Mesenchymal stem cell (in vitro differentiated cells and primary cell): ENCODE measurements around the gene SLIT3.
A peak's percentile ranks its signal among the peaks of the same experiment; 100 is the strongest.

Experiments
- DNase-seq: peaks from one replicate; pipeline ENCODE4 v3.0.0-alpha.2; 2013
- H2AFZ ChIP-seq: one replicate; pipeline ENCODE4 v1.6.1; 2013; ENCODE audit warnings: low read depth, mild to moderate bottlenecking, control low read depth, inconsistent platforms, low read length, moderate library complexity
- H2AK5ac ChIP-seq: 2 replicates; pipeline ENCODE4 v1.6.1; 2013; ENCODE audit warnings: low read length, moderate library complexity, mild to moderate bottlenecking, inconsistent platforms; ENCODE audit not compliant: severe bottlenecking
- H2BK120ac ChIP-seq: one replicate; pipeline ENCODE4 v1.6.1; 2013; ENCODE audit warnings: low read depth, mild to moderate bottlenecking, inconsistent platforms, low read length, moderate library complexity
- H2BK12ac ChIP-seq, 2 experiments: one replicate each; pipeline ENCODE4 v1.6.1; 2013; ENCODE audit warnings: inconsistent platforms in 2 of 2, low read length in 2 of 2, mild to moderate bottlenecking in 2 of 2, moderate library complexity in 2 of 2, control low read depth in 1 of 2
- H2BK15ac ChIP-seq: one replicate; pipeline ENCODE4 v1.6.1; 2013; ENCODE audit warnings: mild to moderate bottlenecking, low read depth, inconsistent platforms; ENCODE audit not compliant: poor library complexity, severe bottlenecking
- H2BK5ac ChIP-seq: 2 replicates; pipeline ENCODE4 v1.6.1; 2013; ENCODE audit warnings: low read depth, mild to moderate bottlenecking, low read length, control low read depth, inconsistent platforms; ENCODE audit not compliant: poor library complexity, severe bottlenecking
- H3K14ac ChIP-seq, 2 experiments: one replicate each; pipeline ENCODE4 v1.6.1; 2013; ENCODE audit warnings: inconsistent platforms in 2 of 2, low read length in 2 of 2, control low read depth in 1 of 2, mild to moderate bottlenecking in 1 of 2, moderate library complexity in 1 of 2
- H3K18ac ChIP-seq, 2 experiments: one replicate each; pipeline ENCODE4 v1.6.1; 2013; ENCODE audit warnings: inconsistent platforms in 2 of 2, low read length in 2 of 2, control low read depth in 1 of 2, low read depth in 1 of 2, mild to moderate bottlenecking in 1 of 2
- H3K23ac ChIP-seq, 2 experiments: one replicate each; pipeline ENCODE4 v1.6.1; 2013; ENCODE audit warnings: inconsistent platforms in 2 of 2, low read length in 2 of 2, mild to moderate bottlenecking in 2 of 2, moderate library complexity in 2 of 2, control low read depth in 1 of 2
- H3K27ac ChIP-seq: 2 replicates; pipeline ENCODE4 v1.5.1; 2013; ENCODE audit warnings: mild to moderate bottlenecking, moderate library complexity, low read length, control low read depth, inconsistent platforms; ENCODE audit not compliant: poor library complexity, severe bottlenecking
- H3K27me3 ChIP-seq, 2 experiments: 2 replicates each; pipeline versions ENCODE4 v1.6.1 to v1.7.0; 2013; ENCODE audit warnings: low read length in 2 of 2, mild to moderate bottlenecking in 2 of 2, moderate library complexity in 2 of 2, control low read depth in 1 of 2, inconsistent platforms in 1 of 2; ENCODE audit not compliant: control insufficient read depth in 1 of 2, insufficient read depth in 1 of 2
- H3K36me3 ChIP-seq, 2 experiments: 2 replicates each; pipeline versions ENCODE4 v1.6.1 to v1.7.0; 2013; ENCODE audit warnings: low read length in 2 of 2, control low read depth in 1 of 2, inconsistent platforms in 1 of 2, low read depth in 1 of 2, mild to moderate bottlenecking in 1 of 2; ENCODE audit not compliant: insufficient read depth in 2 of 2, control insufficient read depth in 1 of 2
- H3K4ac ChIP-seq, 2 experiments: one replicate each; pipeline ENCODE4 v1.6.1; 2013; ENCODE audit warnings: inconsistent platforms in 2 of 2, low read length in 2 of 2, mild to moderate bottlenecking in 2 of 2, moderate library complexity in 2 of 2, control low read depth in 1 of 2, low read depth in 1 of 2
- H3K4me1 ChIP-seq: 2 replicates; pipeline ENCODE4 v1.6.1; 2013; ENCODE audit warnings: low read depth, low read length, control low read depth; ENCODE audit not compliant: control insufficient read depth, insufficient read depth
- H3K4me2 ChIP-seq: 2 replicates; pipeline ENCODE4 v1.6.1; 2013; ENCODE audit warnings: low read length, mild to moderate bottlenecking, inconsistent platforms; ENCODE audit not compliant: poor library complexity, severe bottlenecking
- H3K4me3 ChIP-seq, 2 experiments: 2 replicates each; pipeline versions ENCODE4 v1.5.1 to v1.7.0; 2013; ENCODE audit warnings: low read length in 2 of 2, mild to moderate bottlenecking in 2 of 2, control low read depth in 1 of 2, low read depth in 1 of 2; ENCODE audit not compliant: insufficient read depth in 1 of 2
- H3K79me1 ChIP-seq: replicated peaks from 2 replicates; pipeline ENCODE4 v1.6.1; 2013; ENCODE audit warnings: mild to moderate bottlenecking, control low read depth, low read length, inconsistent platforms; ENCODE audit not compliant: poor library complexity, severe bottlenecking
- H3K9ac ChIP-seq: 2 replicates; pipeline ENCODE4 v1.7.0; 2013; ENCODE audit warnings: mild to moderate bottlenecking, low read length, moderate library complexity
- H3K9me3 ChIP-seq: 2 replicates; pipeline ENCODE4 v1.7.0; 2013; ENCODE audit warnings: mild to moderate bottlenecking, low read length; ENCODE audit not compliant: control insufficient read depth
- H4K8ac ChIP-seq: one replicate; pipeline ENCODE4 v1.6.1; 2013; ENCODE audit warnings: inconsistent platforms, mild to moderate bottlenecking, low read length, moderate library complexity
- H4K91ac ChIP-seq: one replicate; pipeline ENCODE4 v1.6.1; 2013; ENCODE audit warnings: mild to moderate bottlenecking, low read length, inconsistent platforms
- WGBS: methylation state at CpG from one replicate; pipeline ENCODE4 v1.1.7; 2013; ENCODE audit warnings: mixed read lengths; 5-methylcytosine and 5-hydroxymethylcytosine counted together

SLIT3 gene

GRCh38 chr5:169048181-169049125, 252.5 kb downstream of the SLIT3 start:
- Histone ChIP-seq H3K23ac (no peak overlapping the region), H3K4me3 (no peak overlapping the region), H3K9me3 (no peaks in the 10 kb centered on the region), H3K79me1 (no peaks in the 10 kb centered on the region), H4K91ac (no peak overlapping the region), H3K27me3 (peaks cover 0 to 3% of the 10 kb centered on the region in 2 experiments), H2AFZ (no peak overlapping the region), H3K4ac (no peak overlapping the region), H3K27ac (peak overlapping the region; percentile 46), H3K4me2 (no peak overlapping the region), H3K36me3 (peaks cover 0 to 11% of the 10 kb centered on the region in 2 experiments), H2BK12ac (no peak overlapping the region), H2BK120ac (no peak overlapping the region), H3K9ac (no peak overlapping the region), H3K14ac (no peak overlapping the region), H3K4me1 (peaks cover 2% of the 10 kb centered on the region), H2BK15ac (no peak overlapping the region), H3K18ac (no peak overlapping the region), H2AK5ac (no peak overlapping the region), H2BK5ac (no peak overlapping the region), H4K8ac (no peak overlapping the region)
- no peak for DNase-seq
- WGBS = 93% methylated on average over 11 of the region's 14 CpGs

- no peak overlapping the region for H2BK5ac ChIP-seq
- no peak overlapping the region for H3K27ac ChIP-seq
- H2AK5ac ChIP-seq = no peak overlapping the region
- no peak overlapping the region for H2BK120ac ChIP-seq
- no peak overlapping the region for H3K4ac ChIP-seq
- WGBS = 69% methylated on average over 5 of the region's 6 CpGs
- H3K9me3 ChIP-seq = no peaks in the 10 kb centered on the region
- H2BK15ac ChIP-seq = no peak overlapping the region
- no peak overlapping the region for H2BK12ac ChIP-seq
- H3K36me3 ChIP-seq = peaks cover 0 to 13% of the 10 kb centered on the region in 2 experiments
- H3K23ac ChIP-seq = no peak overlapping the region
- H3K27me3 ChIP-seq = no peaks in the 10 kb centered on the region
- H2AFZ ChIP-seq = no peak overlapping the region
- H3K18ac ChIP-seq = no peak overlapping the region
- no peak overlapping the region for H4K8ac ChIP-seq
- H3K79me1 ChIP-seq = no peaks in the 10 kb centered on the region
- H3K9ac ChIP-seq = no peak overlapping the region
- H3K4me1 ChIP-seq = peaks cover 2% of the 10 kb centered on the region
- no peak overlapping the region for H4K91ac ChIP-seq
- no peak overlapping the region for H3K4me3 ChIP-seq
- H3K4me2 ChIP-seq = no peak overlapping the region
- DNase-seq = no peak
- H3K14ac ChIP-seq = no peak overlapping the region
These were observed 256.0 kb downstream of the SLIT3 start for GRCh38 chr5:169044962-169045361.

- Histone ChIP-seq H4K91ac (no peak overlapping the region), H3K27ac (no peak overlapping the region), H3K4me1 (no peaks in the 10 kb centered on the region), H3K4me2 (no peak overlapping the region), H2BK15ac (no peak overlapping the region), H4K8ac (no peak overlapping the region), H2BK120ac (no peak overlapping the region), H2AFZ (no peak overlapping the region), H3K18ac (no peak overlapping the region), H2BK12ac (no peak overlapping the region), H3K27me3 (peaks cover 0 to 13% of the 10 kb centered on the region in 2 experiments), H3K36me3 (peaks cover 0 to 16% of the 10 kb centered on the region in 2 experiments), H3K23ac (no peak overlapping the region), H3K9me3 (no peaks in the 10 kb centered on the region), H3K14ac (no peak overlapping the region), H3K4me3 (no peak overlapping the region), H3K9ac (no peak overlapping the region), H3K4ac (no peak overlapping the region), H2AK5ac (no peak overlapping the region), H3K79me1 (no peaks in the 10 kb centered on the region), H2BK5ac (no peak overlapping the region)
- no peak for DNase-seq
- WGBS = 83% methylated on average over 7 of the region's 7 CpGs
These were observed 259.8 kb downstream of the SLIT3 start for GRCh38 chr5:169041180-169041579.

- H3K9me3 ChIP-seq = no peaks in the 10 kb centered on the region
- peaks cover 0 to 13% of the 10 kb centered on the region in 2 experiments for H3K27me3 ChIP-seq
- H2AK5ac ChIP-seq = no peak overlapping the region
- no peak overlapping the region for H2BK15ac ChIP-seq
- no peak overlapping the region for H2BK5ac ChIP-seq
- peaks cover 0 to 27% of the 10 kb centered on the region in 2 experiments for H3K36me3 ChIP-seq
- no peak overlapping the region for H4K91ac ChIP-seq
- 76% methylated on average over 6 of the region's 6 CpGs for WGBS
- H3K23ac ChIP-seq = no peak overlapping the region
- H2BK12ac ChIP-seq = no peak overlapping the region
- H3K4ac ChIP-seq = no peak overlapping the region
- H3K9ac ChIP-seq = no peak overlapping the region
- H3K4me3 ChIP-seq = no peak overlapping the region
- no peaks in the 10 kb centered on the region for H3K4me1 ChIP-seq
- H3K27ac ChIP-seq = no peak overlapping the region
- no peak overlapping the region for H2AFZ ChIP-seq
- no peak overlapping the region for H4K8ac ChIP-seq
- no peaks in the 10 kb centered on the region for H3K79me1 ChIP-seq
- H3K14ac ChIP-seq = no peak overlapping the region
- no peak overlapping the region for H3K18ac ChIP-seq
- H2BK120ac ChIP-seq = no peak overlapping the region
- no peak overlapping the region for H3K4me2 ChIP-seq
- DNase-seq = no peak
These were observed 261.3 kb downstream of the SLIT3 start for GRCh38 chr5:169039592-169039991.
